K562 (cell line): ENCODE measurements around the gene MGAT5. TPM values are rescaled to one million over a fixed set of nuclear protein-coding genes. Genes with fewer than 3 reads are reported as not detected.

Experiments
- ATAC-seq: fragments of 200-7000 bp; cut with Tn5 transposase; 3 replicates; pipeline ENCODE4 v1.9.1; 2020; ENCODE audit warnings: moderate library complexity
- BruUV-seq: library from RNA; stranded (reverse); fragments of 400-500 nt; replicated peaks from 2 replicates; lab custom pipeline; 2021; lab: Mats Ljungman, UMichigan
- CTCF ChIA-PET: fragments of 300-600 bp; formaldehyde crosslinking; extraction: SDS; loops from one replicate; lab custom pipeline; 2021; ENCODE audit warnings: low intra/inter-chr PET ratio; lab: Yijun Ruan, JAX
- POLR2A ChIA-PET: fragments of 300-600, 350-650 bp; sonication (Branson Sonifier 250); formaldehyde crosslinking; extraction: SDS; loops from one replicate; lab custom pipeline; 2021; ENCODE audit warnings: antibody characterized with exemption, inconsistent platforms; lab: Yijun Ruan, JAX
- DNase-seq, 4 experiments: peaks; one replicate each; pipeline versions ENCODE4 v3.0.0 to v3.0.0-alpha.2; 2011 to 2018; ENCODE audit warnings: low spot score in 3 of 4, mixed read lengths in 3 of 4; ENCODE audit errors: extremely low read depth in 1 of 4
- FAIRE-seq: peaks from 2 replicates; lab custom pipeline; 2011; peaks lifted over from hg19 to GRCh38; lab: Jason Lieb, UNC
- H2AFZ ChIP-seq: 2 replicates; pipeline ENCODE4 v1.6.0; 2011; ENCODE audit warnings: low read depth, low read length, control low read depth, inconsistent platforms
- H3K27ac ChIP-seq: fragments of 200-600 bp; 3 replicates; pipeline ENCODE4 v1.8.0; 2011; ENCODE audit warnings: low read depth, mild to moderate bottlenecking, control low read depth, inconsistent platforms, low read length, moderate library complexity, mixed read lengths; ENCODE audit errors: extremely low read depth
- H3K27me3 ChIP-seq, 2 experiments: fragments of 300-600 bp in 1 of 2; 2 replicates in 1 of 2; 3 replicates in 1 of 2; pipeline versions ENCODE4 v1.6.0 to v1.8.0; 2011; ENCODE audit warnings: inconsistent platforms in 2 of 2, low read length in 2 of 2, mild to moderate bottlenecking in 1 of 2, mixed read lengths in 1 of 2, moderate library complexity in 1 of 2; ENCODE audit not compliant: control insufficient read depth in 2 of 2, insufficient read depth in 2 of 2
- H3K36me3 ChIP-seq: fragments of 300-600 bp; 3 replicates; pipeline ENCODE4 v1.8.0; 2011; ENCODE audit warnings: mild to moderate bottlenecking, low read length, inconsistent platforms; ENCODE audit not compliant: control insufficient read depth, insufficient read depth
- H3K4me1 ChIP-seq, 2 experiments: fragments of 200-600 bp in 1 of 2; replicated peaks in 1 of 2; 2 replicates in 1 of 2; 3 replicates in 1 of 2; pipeline versions ENCODE4 v1.5.1 to v1.8.0; 2011; ENCODE audit warnings: inconsistent platforms in 2 of 2, low read length in 2 of 2, mild to moderate bottlenecking in 1 of 2, mixed read lengths in 1 of 2, moderate library complexity in 1 of 2; ENCODE audit not compliant: control insufficient read depth in 2 of 2, insufficient read depth in 2 of 2
- H3K4me2 ChIP-seq: 2 replicates; pipeline ENCODE4 v1.6.1; 2011; ENCODE audit warnings: low read length, control low read depth, inconsistent platforms, mixed read lengths; ENCODE audit not compliant: insufficient read depth
- H3K4me3 ChIP-seq: fragments of 200-600 bp; sonication (generic), shearing (Covaris generic); 2 replicates; pipeline ENCODE4 v1.5.1; 2016; ENCODE audit warnings: control low read depth, inconsistent platforms
- H3K79me2 ChIP-seq: fragments of 200-600 bp; 3 replicates; pipeline ENCODE4 v1.8.0; 2011; ENCODE audit warnings: low read length, inconsistent platforms; ENCODE audit not compliant: control insufficient read depth, insufficient read depth
- H3K9ac ChIP-seq, 2 experiments: 2 replicates each; pipeline versions ENCODE4 v1.6.0 to v1.6.1; 2011; ENCODE audit warnings: low read depth in 2 of 2, low read length in 2 of 2, control low read depth in 1 of 2, inconsistent platforms in 1 of 2, mild to moderate bottlenecking in 1 of 2, mixed read lengths in 1 of 2; ENCODE audit not compliant: insufficient read depth in 1 of 2
- H3K9me1 ChIP-seq: one replicate; pipeline ENCODE4 v1.6.0; 2011; ENCODE audit warnings: inconsistent platforms, mild to moderate bottlenecking, low read length, moderate library complexity; ENCODE audit not compliant: control insufficient read depth, insufficient read depth
- H3K9me3 ChIP-seq: replicated peaks from 2 replicates; pipeline ENCODE4 v1.5.1; 2011; ENCODE audit warnings: low read depth, low read length, inconsistent platforms; ENCODE audit not compliant: control insufficient read depth, insufficient read depth
- H4K20me1 ChIP-seq: replicated peaks from 2 replicates; pipeline ENCODE4 v1.6.1; 2011; ENCODE audit warnings: low read length, inconsistent platforms, mixed read lengths; ENCODE audit not compliant: control insufficient read depth, insufficient read depth
- COPS2 ChIP-seq: fragments of 450-650 bp; conservative IDR thresholded peaks from 2 replicates; pipeline ENCODE4 v1.6.1; 2016; ENCODE audit warnings: mild to moderate bottlenecking, moderate library complexity
- CSDE1 ChIP-seq, 2 experiments: fragments of 450-650 bp; IDR thresholded peaks; 2 replicates each; pipeline ENCODE4 v1.6.1; 2016; ENCODE audit warnings: mild to moderate bottlenecking in 1 of 2
- FOS ChIP-seq: IDR thresholded peaks from 3 replicates; pipeline ENCODE4 v1.6.1; 2011; ENCODE audit not compliant: insufficient read length; ENCODE audit errors: extremely low read depth
- HDAC3 ChIP-seq: fragments of 450-650 bp; IDR thresholded peaks from 2 replicates; pipeline ENCODE4 v1.6.1; 2018; ENCODE audit warnings: borderline replicate concordance, mild to moderate bottlenecking, moderate library complexity; ENCODE audit not compliant: partially characterized antibody
- ILF3 ChIP-seq: fragments of 450-650 bp; IDR thresholded peaks from 2 replicates; pipeline ENCODE4 v1.6.1; 2018; ENCODE audit warnings: antibody characterized with exemption, mild to moderate bottlenecking, moderate library complexity, borderline replicate concordance
- JUND ChIP-seq, 2 experiments: IDR thresholded peaks; 2 replicates in 1 of 2; 3 replicates in 1 of 2; pipeline ENCODE4 v1.6.1; 2011; ENCODE audit warnings: borderline replicate concordance in 2 of 2, low read depth in 2 of 2, low read length in 2 of 2, improper control_type of control experiment in 1 of 2, missing biosample characterization in 1 of 2, missing genetic modification characterization in 1 of 2, missing genetic modification reagents in 1 of 2
- MTA3 ChIP-seq: fragments of 450-650 bp; formaldehyde crosslinking; IDR thresholded peaks from 2 replicates; pipeline ENCODE4 v1.6.1; 2017; ENCODE audit warnings: mild to moderate bottlenecking, borderline replicate concordance
- NCOR1 ChIP-seq: fragments of 450-650 bp; IDR thresholded peaks from 2 replicates; pipeline ENCODE4 v1.6.1; 2016; ENCODE audit warnings: mild to moderate bottlenecking, moderate library complexity
- NFYB ChIP-seq: IDR thresholded peaks from 2 replicates; pipeline ENCODE4 v1.6.1; 2011; ENCODE audit warnings: mild to moderate bottlenecking, moderate library complexity; ENCODE audit not compliant: insufficient read length; ENCODE audit errors: extremely low read depth
- NR2F6 ChIP-seq: fragments of 450-650 bp; formaldehyde crosslinking; IDR thresholded peaks from 2 replicates; pipeline ENCODE4 v1.4.0; 2020; ENCODE audit warnings: mild to moderate bottlenecking
- PRMT5 ChIP-seq: sonication (generic); formaldehyde crosslinking; IDR thresholded peaks from 2 replicates; pipeline ENCODE4 v1.5.0; 2020; ENCODE audit warnings: missing genetic modification reagents
- SIRT6 ChIP-seq: IDR thresholded peaks from one replicate; pipeline ENCODE4 v1.6.1; 2012; ENCODE audit warnings: low read depth, mild to moderate bottlenecking, control low read depth, inconsistent platforms, low read length, moderate library complexity
- ZNF12 ChIP-seq: sonication (generic); formaldehyde crosslinking; IDR thresholded peaks from 2 replicates; pipeline ENCODE4 v1.4.0; 2020; ENCODE audit warnings: mild to moderate bottlenecking, missing genetic modification reagents
- ZNF143 ChIP-seq: sonication (generic); formaldehyde crosslinking; IDR thresholded peaks from 2 replicates; pipeline ENCODE4 v1.9.0; 2022; ENCODE audit warnings: mild to moderate bottlenecking, missing genetic modification reagents
- ZNF347 ChIP-seq: fragments of 450-650 bp; formaldehyde crosslinking; IDR thresholded peaks from 2 replicates; pipeline ENCODE4 v1.4.0; 2020; ENCODE audit warnings: low read depth, mild to moderate bottlenecking, moderate library complexity
- ZNF668 ChIP-seq: fragments of 250-450 bp; sonication (Bioruptor Pico); IDR thresholded peaks from 2 replicates; pipeline ENCODE4 v1.8.0; 2022; ENCODE audit warnings: mild to moderate bottlenecking, inconsistent platforms
- ZNF699 ChIP-seq: fragments of 250-450 bp; sonication (Bioruptor Pico); IDR thresholded peaks from 2 replicates; pipeline ENCODE4 v1.8.0; 2021; ENCODE audit warnings: mild to moderate bottlenecking, moderate library complexity; ENCODE audit not compliant: insufficient replicate concordance
- WGBS: fragments of 100-300 bp; shearing (Covaris generic); methylation state at CpG from one replicate; pipeline ENCODE4 v1.1.6; 2016; ENCODE audit warnings: low coverage, mixed read lengths; ENCODE audit not compliant: insufficient coverage; ENCODE audit errors: missing lambda C conversion rate; 5-methylcytosine and 5-hydroxymethylcytosine counted together
- in situ Hi-C: fragments of 300-500 bp; cut with MboI; formaldehyde crosslinking; loops from 4 replicates; pipeline ENCODE4 v1.15.0; 2018; ENCODE audit warnings: inconsistent platforms, mixed read lengths
- intact Hi-C: fragments of 100-400 bp; cut with micrococcal nuclease; formaldehyde crosslinking; loops from 2 replicates; pipeline ENCODE4 v1.14.2; 2022
- polyA plus RNA-seq, 8 experiments: library from polyadenylated mRNA; depleted of rRNA in 4 of 8; stranded (reverse) in 5 of 8; unstranded in 3 of 8; fragments of >200 nt; fragmentation: Nextera tagmentation in 2 of 8; fragmentation: Illumina TruSeq in 1 of 8; extraction: Ambion mirVana in 2 of 8; extraction: Trizol in 1 of 8; gene quantifications; 2 replicates each; pipeline versions ENCODE4 v1.2.1 to v1.2.3, GENCODE V29; 2011 to 2014; ENCODE audit warnings: inconsistent platforms in 1 of 8, missing spikeins in 1 of 8
- total RNA-seq, 7 experiments: library from RNA; depleted of rRNA in 6 of 7; stranded (reverse); fragments of >200 nt in 6 of 7; fragmentation: Illumina TruSeq in 2 of 7; extraction: Trizol in 2 of 7; gene quantifications; 2 replicates each; pipeline versions ENCODE4 v1.2.1 to v1.2.3, GENCODE V29; 2011 to 2021; ENCODE audit warnings: low replicate concordance in 1 of 7
- TF ChIP-seq, protein P1 (sequence below): IDR thresholded peaks from 2 replicates; pipeline ENCODE4 v1.6.1; 2016; ENCODE audit warnings: missing genetic modification characterization, missing compliant biosample characterization
- TF ChIP-seq, protein P2 (sequence below): fragments of 250-450 bp; sonication (Bioruptor Pico); IDR thresholded peaks from 2 replicates; pipeline ENCODE4 v1.8.0; 2022; ENCODE audit warnings: inconsistent platforms

MGAT5 gene
- total and polyA plus RNA-seq, 9 of the 15 experiments (the other 6 are each of a cell fraction or from before 2014, with no cell fraction given), result 1.6 to 18.6 (median 11.1) TPM

DNA sequence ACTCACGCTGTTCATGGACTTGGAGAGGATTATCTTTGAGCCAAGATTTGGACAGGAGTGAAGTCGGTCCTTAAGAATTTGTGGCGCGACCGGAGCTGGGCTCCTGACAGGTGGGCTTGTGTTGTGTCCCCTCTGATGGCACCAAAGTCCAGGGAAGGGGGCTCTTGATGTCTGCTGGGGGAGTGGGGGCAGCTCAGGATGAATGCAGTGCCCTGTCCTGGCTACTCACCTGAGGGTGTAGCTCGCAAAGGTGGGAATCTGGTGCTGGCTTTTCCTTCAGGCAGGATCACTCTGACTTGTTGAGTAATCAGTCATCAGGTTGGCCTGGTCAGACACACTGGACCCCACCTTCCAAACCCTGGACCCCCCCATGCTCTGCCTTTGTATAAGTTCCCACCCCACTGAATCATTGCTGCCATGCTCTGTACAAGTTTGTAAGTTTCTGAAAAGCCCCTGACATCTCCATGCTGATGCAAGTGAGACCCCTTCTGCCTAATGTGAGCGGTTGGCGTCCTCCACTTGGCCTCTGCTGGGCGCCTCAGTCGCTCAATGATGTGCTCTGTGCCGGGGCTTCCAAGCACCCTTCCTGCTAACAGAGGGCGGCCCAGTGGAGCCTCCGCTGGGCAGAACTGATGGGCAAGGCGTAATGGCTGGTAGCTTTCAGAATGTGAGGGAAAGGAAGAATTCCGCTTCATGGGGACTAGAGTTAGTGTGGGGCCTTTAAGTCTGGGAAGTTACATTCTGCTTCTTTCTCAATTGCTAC lies 196.1 kb downstream of the MGAT5 start (continued):
- TF ChIP-seq NCOR1 (no peak), ILF3 (no peak), ZNF347 (CRISPR knock-in tag) (no peak), MTA3 (no peak), ZNF668 (CRISPR knock-in tag) (no peak)
- TF ChIP-seq, all 486 proteins: peak for 0

DNA sequence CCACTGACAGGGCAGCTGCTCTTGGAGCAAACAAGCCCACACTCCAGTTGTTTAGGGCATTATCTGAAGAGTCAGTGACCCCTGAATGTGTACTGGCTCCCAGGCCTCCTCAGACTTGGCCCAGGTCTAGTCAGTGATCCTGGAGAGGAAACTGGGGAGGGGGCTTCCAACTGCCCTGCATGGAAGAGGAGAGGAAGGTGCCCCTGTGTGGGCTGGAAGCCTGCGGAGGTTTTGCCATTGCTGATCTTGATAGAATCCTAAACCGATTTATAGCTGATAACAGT lies 197.4 kb downstream of the MGAT5 start:
- no peaks in the 10 kb centered on the region for H3K79me2 ChIP-seq
- no peak overlapping the region for H2AFZ ChIP-seq
- 16% methylated on average over 2 of the region's 2 CpGs for WGBS
- ATAC-seq (no peak), DNase-seq (no peak), FAIRE-seq (no peak)
- H3K9me1 ChIP-seq, result no peaks in the 10 kb centered on the region
- no peak overlapping the region for H3K27ac ChIP-seq
- no peaks in the 10 kb centered on the region for H3K36me3 ChIP-seq
- intact Hi-C loops, result loop anchor here (1.0 to 2.0 kb wide), 2 partner anchors 333 to 564 kb away; no protein-coding TSS in a partner anchor
- H3K4me1 ChIP-seq, result no peaks in the 10 kb centered on the region
- POLR2A ChIA-PET, result interaction anchor here (0.6 to 1.1 kb wide), 2 partner anchors 10 to 953 kb away, joined by 3 to 7 read pairs; no protein-coding TSS in a partner anchor
- no peaks in the 10 kb centered on the region for H3K9me3 ChIP-seq
- in situ Hi-C loops, result loop anchor here (10.0 kb wide), 1 partner anchor 336 kb away; no protein-coding TSS in a partner anchor
- H4K20me1 ChIP-seq, result peaks cover 5% of the 10 kb centered on the region; the same call in 1 of the 2 replicates
- H3K9ac ChIP-seq, result no peak overlapping the region
- CTCF ChIA-PET, result interaction anchor here (0.6 to 3.1 kb wide), 9 partner anchors 86 to 1151 kb away, joined by 3 to 27 read pairs (median 5); no protein-coding TSS in a partner anchor
- peaks cover 0 to 20% of the 10 kb centered on the region in 2 experiments; a peak in 2 of 5 replicates for H3K27me3 ChIP-seq
- no peak overlapping the region for H3K4me3 ChIP-seq
- no peak overlapping the region for H3K4me2 ChIP-seq
- no TSS peak for BruUV-seq
- TF ChIP-seq, protein P1, sequence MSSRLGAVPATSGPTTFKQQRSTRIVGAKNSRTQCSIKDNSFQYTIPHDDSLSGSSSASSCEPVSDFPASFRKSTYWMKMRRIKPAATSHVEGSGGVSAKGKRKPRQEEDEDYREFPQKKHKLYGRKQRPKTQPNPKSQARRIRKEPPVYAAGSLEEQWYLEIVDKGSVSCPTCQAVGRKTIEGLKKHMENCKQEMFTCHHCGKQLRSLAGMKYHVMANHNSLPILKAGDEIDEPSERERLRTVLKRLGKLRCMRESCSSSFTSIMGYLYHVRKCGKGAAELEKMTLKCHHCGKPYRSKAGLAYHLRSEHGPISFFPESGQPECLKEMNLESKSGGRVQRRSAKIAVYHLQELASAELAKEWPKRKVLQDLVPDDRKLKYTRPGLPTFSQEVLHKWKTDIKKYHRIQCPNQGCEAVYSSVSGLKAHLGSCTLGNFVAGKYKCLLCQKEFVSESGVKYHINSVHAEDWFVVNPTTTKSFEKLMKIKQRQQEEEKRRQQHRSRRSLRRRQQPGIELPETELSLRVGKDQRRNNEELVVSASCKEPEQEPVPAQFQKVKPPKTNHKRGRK (tag), result no peak
- TF ChIP-seq ZNF12, result no peak
- TF ChIP-seq NFYB, result no peak
- TF ChIP-seq COPS2, result no peak
- TF ChIP-seq FOS, result no peak
- no peak for TF ChIP-seq ZNF143 (CRISPR knock-in tag)
- TF ChIP-seq PRMT5 (CRISPR knock-in tag), result no peak
- no peak for TF ChIP-seq JUND (IDR thresholded peaks at IDR 0.05; ENCODE audit: borderline replicate concordance, low read depth, low read length)
- TF ChIP-seq JUND (tag; IDR thresholded peaks at IDR 0.05; ENCODE audit: borderline replicate concordance, low read depth, low read length), result no peak
- TF ChIP-seq CSDE1 (IDR thresholded peaks at IDR 0.05), result no peak
- TF ChIP-seq SIRT6, result no peak
- TF ChIP-seq NR2F6 (CRISPR knock-in tag), result no peak
- no peak for TF ChIP-seq ZNF699 (CRISPR knock-in tag)
- TF ChIP-seq HDAC3, result no peak
- TF ChIP-seq, protein P2, sequence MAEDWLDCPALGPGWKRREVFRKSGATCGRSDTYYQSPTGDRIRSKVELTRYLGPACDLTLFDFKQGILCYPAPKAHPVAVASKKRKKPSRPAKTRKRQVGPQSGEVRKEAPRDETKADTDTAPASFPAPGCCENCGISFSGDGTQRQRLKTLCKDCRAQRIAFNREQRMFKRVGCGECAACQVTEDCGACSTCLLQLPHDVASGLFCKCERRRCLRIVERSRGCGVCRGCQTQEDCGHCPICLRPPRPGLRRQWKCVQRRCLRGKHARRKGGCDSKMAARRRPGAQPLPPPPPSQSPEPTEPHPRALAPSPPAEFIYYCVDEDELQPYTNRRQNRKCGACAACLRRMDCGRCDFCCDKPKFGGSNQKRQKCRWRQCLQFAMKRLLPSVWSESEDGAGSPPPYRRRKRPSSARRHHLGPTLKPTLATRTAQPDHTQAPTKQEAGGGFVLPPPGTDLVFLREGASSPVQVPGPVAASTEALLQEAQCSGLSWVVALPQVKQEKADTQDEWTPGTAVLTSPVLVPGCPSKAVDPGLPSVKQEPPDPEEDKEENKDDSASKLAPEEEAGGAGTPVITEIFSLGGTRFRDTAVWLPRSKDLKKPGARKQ (CRISPR knock-in tag), result no peak
